OCI-LY3 (cell line): ENCODE data around the gene MS4A2.

ENCODE experiments used
- H2AFZ ChIP-seq: fragments of 200-600, 300-600 bp; shearing (Covaris generic); 2 replicates; pipeline ENCODE4 v1.6.0; 2014; ENCODE audit warnings: antibody characterized with exemption, low read depth, low read length
- H3K27ac ChIP-seq: fragments of 200-600, 300-600 bp; sonication (generic); 2 replicates; pipeline ENCODE4 v1.5.1; 2014; ENCODE audit warnings: mild to moderate bottlenecking, low read length, moderate library complexity, mixed read lengths
- H3K27me3 ChIP-seq: fragments of 200-600, 300-600 bp; sonication (generic); 2 replicates; pipeline ENCODE4 v1.6.1; 2014; ENCODE audit warnings: low read depth, low read length, mixed read lengths
- H3K36me3 ChIP-seq: fragments of 200-600, 300-600 bp; sonication (generic); replicated peaks from 2 replicates; pipeline ENCODE3; 2014; ENCODE audit warnings: low read depth, low read length, mixed read lengths
- H3K4me1 ChIP-seq: fragments of 300-600, 200-600 bp; sonication (generic); 2 replicates; pipeline ENCODE4 v1.6.1; 2014; ENCODE audit warnings: low read length, mixed read lengths
- H3K4me2 ChIP-seq: fragments of 200-600, 300-600 bp; sonication (generic); 2 replicates; pipeline ENCODE4 v1.6.1; 2014; ENCODE audit warnings: low read length, mixed read lengths
- H3K4me3 ChIP-seq: fragments of 300-600, 200-600 bp; sonication (generic); 2 replicates; pipeline ENCODE4 v1.5.1; 2014; ENCODE audit warnings: antibody characterized with exemption, mild to moderate bottlenecking, low read length, moderate library complexity
- H3K79me2 ChIP-seq: fragments of 300-600, 200-600 bp; shearing (Covaris generic); 2 replicates; pipeline ENCODE4 v1.6.1; 2014; ENCODE audit warnings: mild to moderate bottlenecking, low read length, mixed read lengths
- H3K9ac ChIP-seq: fragments of 300-600, 200-600 bp; shearing (Covaris generic); 2 replicates; pipeline ENCODE4 v1.6.0; 2014; ENCODE audit warnings: mild to moderate bottlenecking, low read length, moderate library complexity
- H3K9me3 ChIP-seq: fragments of 200-600, 300-600 bp; shearing (Covaris generic); 2 replicates; pipeline ENCODE4 v1.6.1; 2014; ENCODE audit warnings: low read length, mixed read lengths; ENCODE audit not compliant: insufficient read depth
- H4K20me1 ChIP-seq: fragments of 200-600, 300-600 bp; sonication (generic); 2 replicates; pipeline ENCODE4 v1.6.1; 2016; ENCODE audit warnings: low read length, mixed read lengths; ENCODE audit not compliant: insufficient read depth
- CTCF ChIP-seq: fragments of 200-600, 300-600 bp; sonication (generic); IDR thresholded peaks from 2 replicates; pipeline ENCODE4 v1.5.1; 2014; ENCODE audit warnings: antibody characterized with exemption, low read length, low read depth
- EZH2phosphoT487 ChIP-seq: fragments of 200-600 bp; shearing (Covaris generic); IDR thresholded peaks from 2 replicates; pipeline ENCODE4 v1.6.1; 2018; ENCODE audit warnings: antibody characterized with exemption, mixed run types, low read depth

The MS4A2 gene

GRCh38 chr11:60059052-60059451 lies 29.4 kb upstream of the MS4A2 start:
- no peaks in the 10 kb centered on the region for H3K27me3 ChIP-seq
- H3K79me2 ChIP-seq: no peaks in the 10 kb centered on the region
- H3K4me3 ChIP-seq: no peak overlapping the region
- TF ChIP-seq EZH2phosphoT487: no peak
- no peak for TF ChIP-seq CTCF
- H4K20me1 ChIP-seq: no peaks in the 10 kb centered on the region
- H3K36me3 ChIP-seq: no peaks in the 10 kb centered on the region
- no peak overlapping the region for H3K27ac ChIP-seq
- peaks cover under 1% of the 10 kb centered on the region; the same call in 1 of the 2 replicates for H3K4me1 ChIP-seq
- H2AFZ ChIP-seq: no peak overlapping the region
- no peaks in the 10 kb centered on the region for H3K9me3 ChIP-seq
- no peak overlapping the region for H3K4me2 ChIP-seq
- no peak overlapping the region for H3K9ac ChIP-seq

- Histone ChIP-seq H3K4me1 (peaks cover 3% of the 10 kb centered on the region; the same call in 1 of the 2 replicates), H3K79me2 (no peaks in the 10 kb centered on the region), H3K36me3 (no peaks in the 10 kb centered on the region), H3K4me2 (no peak overlapping the region), H3K4me3 (no peak overlapping the region), H3K9me3 (no peaks in the 10 kb centered on the region), H3K9ac (no peak overlapping the region), H2AFZ (no peak overlapping the region), H3K27me3 (no peaks in the 10 kb centered on the region), H3K27ac (no peak overlapping the region), H4K20me1 (no peaks in the 10 kb centered on the region)
- no peak for TF ChIP-seq EZH2phosphoT487
- no peak for TF ChIP-seq CTCF
These were observed 28.8 kb upstream of the MS4A2 start for GRCh38 chr11:60059521-60060240.

- Histone ChIP-seq H2AFZ (no peak overlapping the region), H3K36me3 (no peaks in the 10 kb centered on the region), H3K9me3 (no peaks in the 10 kb centered on the region), H3K27me3 (peaks cover 8% of the 10 kb centered on the region; the same call in 1 of the 2 replicates), H4K20me1 (no peaks in the 10 kb centered on the region), H3K79me2 (no peaks in the 10 kb centered on the region), H3K27ac (no peak overlapping the region), H3K4me3 (no peak overlapping the region), H3K4me2 (no peak overlapping the region), H3K9ac (no peak overlapping the region), H3K4me1 (peaks cover 3% of the 10 kb centered on the region; the same call in 1 of the 2 replicates)
- TF ChIP-seq EZH2phosphoT487 (no peak), CTCF (no peak)
These were observed 24.4 kb upstream of the MS4A2 start for GRCh38 chr11:60064111-60064510.

GRCh38 chr11:60065801-60066200 lies 22.7 kb upstream of the MS4A2 start:
- Histone ChIP-seq H3K9me3 (no peaks in the 10 kb centered on the region), H3K27me3 (peaks cover 10% of the 10 kb centered on the region; the same call in 1 of the 2 replicates), H2AFZ (no peak overlapping the region), H3K36me3 (no peaks in the 10 kb centered on the region), H3K4me2 (no peak overlapping the region), H3K27ac (no peak overlapping the region), H3K9ac (no peak overlapping the region), H3K79me2 (no peaks in the 10 kb centered on the region), H3K4me3 (no peak overlapping the region), H4K20me1 (no peaks in the 10 kb centered on the region), H3K4me1 (peaks cover 3% of the 10 kb centered on the region; the same call in 1 of the 2 replicates)
- TF ChIP-seq CTCF (no peak), EZH2phosphoT487 (no peak)
